ENCODE measurements around the gene TMEM117.
"Not testable (repeated sequence)": the region's sequence is repeated elsewhere in the genome, so short reads cannot be mapped to it uniquely, and the experiment has no call there.

Gene TMEM117

GRCh38 chr12:44031472-44032185 is 195.7 kb downstream of the TMEM117 start:
- DNase-seq: no peak

GRCh38 chr12:44034906-44035305 is 199.0 kb downstream of the TMEM117 start:
- DNase-seq: no peak

GRCh38 chr12:44036875-44037443 is 201.1 kb downstream of the TMEM117 start:
- DNase-seq: no peak

GRCh38 chr12:44038411-44038810 is 202.5 kb downstream of the TMEM117 start:
- no peak for DNase-seq

GRCh38 chr12:44044491-44044890 is 208.6 kb downstream of the TMEM117 start:
- DNase-seq: not testable (repeated sequence)

GRCh38 chr12:44046732-44047417 is 211.0 kb downstream of the TMEM117 start:
- no peak for DNase-seq

GRCh38 chr12:44052554-44052953 is 216.7 kb downstream of the TMEM117 start:
- no peak for DNase-seq

- no peak for DNase-seq
Measured at GRCh38 chr12:44053549-44054127, 217.8 kb downstream of the TMEM117 start.

GRCh38 chr12:44054281-44054680 is 218.4 kb downstream of the TMEM117 start:
- no peak for DNase-seq

GRCh38 chr12:44058366-44058765 is 222.5 kb downstream of the TMEM117 start:
- no peak for DNase-seq

- DNase-seq: no peak
Measured at GRCh38 chr12:44059476-44059875, 223.6 kb downstream of the TMEM117 start.

GRCh38 chr12:44063671-44064070 is 227.8 kb downstream of the TMEM117 start:
- DNase-seq: no peak

GRCh38 chr12:44076871-44077270 is 241.0 kb downstream of the TMEM117 start:
- DNase-seq: no peak

- DNase-seq: no peak
Measured at GRCh38 chr12:44077294-44077693, 241.4 kb downstream of the TMEM117 start.

GRCh38 chr12:44078273-44078672 is 242.4 kb downstream of the TMEM117 start:
- DNase-seq: no peak

GRCh38 chr12:44088647-44089046 is 252.8 kb downstream of the TMEM117 start:
- no peak for DNase-seq

- no peak for DNase-seq
Measured at GRCh38 chr12:44091948-44092606, 256.2 kb downstream of the TMEM117 start.

- no peak for DNase-seq
Measured at GRCh38 chr12:44098786-44099185, 262.9 kb downstream of the TMEM117 start.

GRCh38 chr12:44099486-44099885 is 263.6 kb downstream of the TMEM117 start:
- no peak for DNase-seq

- no peak for DNase-seq
Measured at GRCh38 chr12:44100264-44100663, 264.4 kb downstream of the TMEM117 start.

- no peak for DNase-seq
Measured at GRCh38 chr12:44101475-44101874, 265.6 kb downstream of the TMEM117 start.

GRCh38 chr12:44114906-44115305 is 279.0 kb downstream of the TMEM117 start:
- DNase-seq: no peak

- no peak for DNase-seq
Measured at GRCh38 chr12:44117337-44117736, 281.5 kb downstream of the TMEM117 start.

Data from activated T-cell treated with anti-CD3 and anti-CD28 coated beads for 4 hours (primary cell).